B cell (primary cell): ENCODE results near the gene CARNS1. TPM values are rescaled to one million over a fixed set of nuclear protein-coding genes. Genes with fewer than 3 reads are reported as not detected.

Experiments
- ATAC-seq: fragments of 200-7000 bp; cut with Tn5 transposase; one replicate; pipeline ENCODE4 v1.10.0; 2021; ENCODE audit warnings: low read depth, mild to moderate bottlenecking, moderate number of reproducible peaks, moderate library complexity
- CTCF ChIA-PET: fragments of 350-600 bp; sonication (Branson Sonifier 250); formaldehyde crosslinking; loops from one replicate; lab custom pipeline; 2021; ENCODE audit warnings: antibody characterized with exemption, inconsistent platforms; lab: Charles Lee
- POLR2A ChIA-PET: fragments of 350-600 bp; sonication (Branson Sonifier 250); formaldehyde crosslinking; loops from one replicate; lab custom pipeline; 2021; ENCODE audit warnings: antibody characterized with exemption; lab: Charles Lee
- DNase-seq: peaks from one replicate; pipeline ENCODE4 v3.0.0; 2013
- H2AFZ ChIP-seq: 2 replicates; pipeline ENCODE4 v1.6.1; 2012; ENCODE audit warnings: mild to moderate bottlenecking, low read depth, low read length; ENCODE audit not compliant: insufficient read depth, poor library complexity, severe bottlenecking
- H3K27ac ChIP-seq, 2 donors: 1 replicate in 1 of 2; 2 replicates in 1 of 2; pipeline ENCODE4 v1.5.1; 2012 to 2013; ENCODE audit warnings: low read length in 2 of 2, mild to moderate bottlenecking in 2 of 2, moderate library complexity in 1 of 2
- H3K27me3 ChIP-seq, 4 experiments: fragments of 200-600 bp in 1 of 4; sonication (generic) in 1 of 4; replicated peaks in 1 of 4; 1 replicate in 2 of 4; 2 replicates in 2 of 4; pipeline versions ENCODE4 v1.6.1 to v1.7.0; 2013 to 2016; ENCODE audit warnings: low read length in 3 of 4, mild to moderate bottlenecking in 2 of 4, mixed read lengths in 1 of 4, moderate library complexity in 1 of 4; ENCODE audit not compliant: insufficient read depth in 4 of 4, control insufficient read depth in 3 of 4; ENCODE audit errors: control extremely low read depth in 1 of 4
- H3K36me3 ChIP-seq, 2 experiments: replicated peaks in 1 of 2; 1 replicate in 1 of 2; 2 replicates in 1 of 2; pipeline versions ENCODE4 v1.6.1 to v1.7.1; 2013; ENCODE audit warnings: low read length in 1 of 2; ENCODE audit not compliant: insufficient read depth in 2 of 2, control insufficient read depth in 1 of 2; ENCODE audit errors: control extremely low read depth in 1 of 2, extremely low read depth in 1 of 2
- H3K4me1 ChIP-seq, 2 donors: fragments of 200-600 bp in 1 of 2; sonication (generic) in 1 of 2; 1 replicate in 1 of 2; 2 replicates in 1 of 2; pipeline versions ENCODE4 v1.5.1 to v1.6.1; 2013 to 2017; ENCODE audit warnings: low read length in 2 of 2; ENCODE audit not compliant: control insufficient read depth in 2 of 2, insufficient read depth in 2 of 2
- H3K4me2 ChIP-seq: replicated peaks from 2 replicates; pipeline ENCODE3; 2012; ENCODE audit warnings: mild to moderate bottlenecking, low read depth, low read length; ENCODE audit not compliant: poor library complexity, severe bottlenecking
- H3K4me3 ChIP-seq, 5 experiments: fragments of 200-600 bp in 1 of 5; sonication (generic) in 1 of 5; 1 replicate in 3 of 5; 2 replicates in 2 of 5; pipeline versions ENCODE4 v1.5.1 to v1.7.0; 2011 to 2016; ENCODE audit warnings: low read length in 4 of 5, mild to moderate bottlenecking in 4 of 5, low read depth in 2 of 5, control low read depth in 1 of 5, moderate library complexity in 1 of 5; ENCODE audit not compliant: insufficient read depth in 1 of 5; ENCODE audit errors: control extremely low read depth in 1 of 5, extremely low read depth in 1 of 5
- H3K79me2 ChIP-seq: fragments of 200-600 bp; sonication (generic); one replicate; pipeline ENCODE4 v1.6.0; 2016; ENCODE audit warnings: low read length; ENCODE audit not compliant: control insufficient read depth, insufficient read depth
- H3K9ac ChIP-seq: fragments of 200-600 bp; sonication (generic); 2 replicates; pipeline ENCODE4 v1.6.1; 2017; ENCODE audit warnings: mild to moderate bottlenecking, low read length, moderate library complexity
- H3K9me3 ChIP-seq, 3 donors: one replicate each; pipeline versions ENCODE4 v1.6.1 to v1.7.1; 2013; ENCODE audit warnings: low read length in 2 of 3; ENCODE audit not compliant: control insufficient read depth in 2 of 3, insufficient read depth in 1 of 3; ENCODE audit errors: control extremely low read depth in 1 of 3
- H4K20me1 ChIP-seq: 2 replicates; pipeline ENCODE4 v1.6.0; 2012; ENCODE audit warnings: mild to moderate bottlenecking, low read length; ENCODE audit not compliant: insufficient read depth, control insufficient read depth, poor library complexity, severe bottlenecking
- H3K27ac Mint-ChIP-seq: one replicate; pipeline ENCODE4 v1.8.0; 2021; ENCODE audit warnings: mixed read lengths
- H3K27me3 Mint-ChIP-seq: one replicate; pipeline ENCODE4 v1.8.0; 2021; ENCODE audit warnings: mixed read lengths
- H3K4me1 Mint-ChIP-seq: one replicate; pipeline ENCODE4 v1.8.0; 2021; ENCODE audit warnings: mixed read lengths
- H3K4me3 Mint-ChIP-seq: one replicate; pipeline ENCODE4 v1.8.0; 2021; ENCODE audit warnings: mixed read lengths
- H3K9me3 Mint-ChIP-seq: one replicate; pipeline ENCODE4 v1.8.0; 2022; ENCODE audit warnings: mixed read lengths; ENCODE audit not compliant: insufficient read depth
- CTCF ChIP-seq: fragments of 200-600 bp; IDR thresholded peaks from one replicate; pipeline ENCODE4 v1.8.0; 2022; ENCODE audit warnings: antibody characterized with exemption, mild to moderate bottlenecking
- EZH2 ChIP-seq: IDR thresholded peaks from 2 replicates; pipeline ENCODE4 v1.6.1; 2012; ENCODE audit warnings: borderline replicate concordance, low read depth, mild to moderate bottlenecking, moderate library complexity, low read length; ENCODE audit not compliant: insufficient read depth, poor library complexity, severe bottlenecking
- WGBS: methylation state at CpG from one replicate; pipeline ENCODE4 v1.1.5; 2013; ENCODE audit warnings: missing lambda C conversion rate; ENCODE audit not compliant: insufficient coverage; 5-methylcytosine and 5-hydroxymethylcytosine counted together
- intact Hi-C: fragments of 100-400 bp; cut with micrococcal nuclease; formaldehyde crosslinking; loops from one replicate; pipeline ENCODE4 v1.10.0; 2022
- polyA plus RNA-seq: library from polyadenylated mRNA; depleted of rRNA; stranded (reverse); fragments of >200 nt; gene quantifications from 2 replicates; pipeline ENCODE4 v1.2.3, GENCODE V29; 2012
- total RNA-seq, 2 donors: library from RNA; stranded (reverse); fragments of 120-200 nt in 1 of 2; gene quantifications; 1 replicate in 1 of 2; 2 replicates in 1 of 2; pipeline versions ENCODE4 v1.2.3 to v1.2.4, GENCODE V29; 2013 to 2022

The CARNS1 gene
- total and polyA plus RNA-seq, 2 donors (not counting 1 experiment from before 2014, with no cell fraction given): 24.1 to 41.1 TPM

- H3K36me3 ChIP-seq: no peaks in the 10 kb centered on the region
- no peak overlapping the region for H3K9ac ChIP-seq
- Mint-ChIP-seq H3K27me3 (no peaks in the 10 kb centered on the region), H3K4me3 (peak overlapping the region; percentile 77), H3K4me1 (peaks cover 88% of the 10 kb centered on the region), H3K9me3 (no peaks in the 10 kb centered on the region), H3K27ac (peak overlapping the region; percentile 92)
- peak overlapping the region; percentile 99 for H3K4me2 ChIP-seq
- TF ChIP-seq EZH2 (no peak), CTCF (no peak)
- H3K27me3 ChIP-seq: no peaks in the 10 kb centered on the region
- ChIA-PET POLR2A (interaction anchor here (0.7 to 9.6 kb wide), 9 partner anchors 12 to 91 kb away, joined by 4 to 110 read pairs (median 21); partner anchors contain the start of genes PPP1CA, RAD9A, TBC1D10C and TMEM134), CTCF (interaction anchor here (0.9 kb wide), 1 partner anchor 27 kb away, joined by 3 read pairs; the partner anchor contains the start of gene TMEM134)
- no peaks in the 10 kb centered on the region for H3K9me3 ChIP-seq
- intact Hi-C loops: no loop called here
- peak overlapping the region in 1 of 5 experiments; percentile 69 for H3K4me3 ChIP-seq
- H4K20me1 ChIP-seq: peaks cover 17% of the 10 kb centered on the region
- no peak overlapping the region for H2AFZ ChIP-seq
- 64% methylated on average over 38 of the region's 45 CpGs for WGBS
- ATAC-seq (no peak), DNase-seq (peak; percentile 46)
- peaks cover 83 to 96% of the 10 kb centered on the region in 2 donors for H3K4me1 ChIP-seq
- H3K79me2 ChIP-seq: peaks cover 32% of the 10 kb centered on the region
- peak overlapping the region; percentile 75 to 88 for H3K27ac ChIP-seq
Observed at GRCh38 chr11:67442504-67443404, 27.3 kb downstream of the CARNS1 start.

GRCh38 chr11:67445515-67445914, 30.0 kb downstream of the CARNS1 start:
- no peak for ATAC-seq
- Mint-ChIP-seq H3K27me3 (no peaks in the 10 kb centered on the region), H3K4me3 (peak overlapping the region; percentile 87), H3K9me3 (no peaks in the 10 kb centered on the region), H3K27ac (peak overlapping the region; percentile 96), H3K4me1 (peaks cover 85% of the 10 kb centered on the region)
- H3K27ac ChIP-seq: peak overlapping the region; percentile 81 to 88
- H3K79me2 ChIP-seq: peaks cover 18% of the 10 kb centered on the region
- WGBS: 100% methylated on average over 1 of the region's 5 CpGs
- peaks cover 76 to 93% of the 10 kb centered on the region in 2 donors for H3K4me1 ChIP-seq
- ChIA-PET POLR2A (interaction anchor here (0.8 to 9.6 kb wide), 6 partner anchors 9 to 26 kb away, joined by 4 to 110 read pairs (median 10); partner anchors contain the start of genes CABP4, PTPRCAP and TMEM134), CTCF (interaction anchor here (6.8 kb wide), 1 partner anchor 14 kb away, joined by 43 read pairs; no protein-coding TSS in a partner anchor)
- H3K9me3 ChIP-seq: no peaks in the 10 kb centered on the region
- TF ChIP-seq EZH2: no peak
- no peaks in the 10 kb centered on the region for H4K20me1 ChIP-seq
- H3K9ac ChIP-seq: peak overlapping the region; percentile 52
- H3K4me2 ChIP-seq: peak overlapping the region; percentile 99
- intact Hi-C loops: no loop called here
- no peak overlapping the region for H3K4me3 ChIP-seq
- no peaks in the 10 kb centered on the region for H3K36me3 ChIP-seq
- H2AFZ ChIP-seq: no peak overlapping the region
- H3K27me3 ChIP-seq: no peaks in the 10 kb centered on the region
- DNase-seq: no peak
